GM12873 (cell line): ENCODE results near the gene C4orf50.

Experiments used
- CTCF ChIP-seq: IDR thresholded peaks from 2 replicates; pipeline ENCODE4 v1.5.1; 2012; ENCODE audit warnings: low read depth, mild to moderate bottlenecking, moderate library complexity, low read length, control low read depth; ENCODE audit not compliant: insufficient read depth; ENCODE audit errors: missing control alignments

C4orf50 gene

GRCh38 chr4:5998333-5998936 lies 19.8 kb downstream of the C4orf50 start:
- peak; percentile 98 for TF ChIP-seq CTCF

GRCh38 chr4:5996641-5997040 lies 21.6 kb downstream of the C4orf50 start:
- no peak for TF ChIP-seq CTCF

GRCh38 chr4:5995901-5996623 lies 22.2 kb downstream of the C4orf50 start:
- no peak for TF ChIP-seq CTCF

- no peak for TF ChIP-seq CTCF
These were observed 24.1 kb downstream of the C4orf50 start for GRCh38 chr4:5993876-5994811.

- no peak for TF ChIP-seq CTCF
These were observed 25.4 kb downstream of the C4orf50 start for GRCh38 chr4:5992828-5993321.

- no peak for TF ChIP-seq CTCF
These were observed 25.9 kb downstream of the C4orf50 start for GRCh38 chr4:5992171-5992827.
